Measurements from ENCODE around the gene RNASEH1.

DNA sequence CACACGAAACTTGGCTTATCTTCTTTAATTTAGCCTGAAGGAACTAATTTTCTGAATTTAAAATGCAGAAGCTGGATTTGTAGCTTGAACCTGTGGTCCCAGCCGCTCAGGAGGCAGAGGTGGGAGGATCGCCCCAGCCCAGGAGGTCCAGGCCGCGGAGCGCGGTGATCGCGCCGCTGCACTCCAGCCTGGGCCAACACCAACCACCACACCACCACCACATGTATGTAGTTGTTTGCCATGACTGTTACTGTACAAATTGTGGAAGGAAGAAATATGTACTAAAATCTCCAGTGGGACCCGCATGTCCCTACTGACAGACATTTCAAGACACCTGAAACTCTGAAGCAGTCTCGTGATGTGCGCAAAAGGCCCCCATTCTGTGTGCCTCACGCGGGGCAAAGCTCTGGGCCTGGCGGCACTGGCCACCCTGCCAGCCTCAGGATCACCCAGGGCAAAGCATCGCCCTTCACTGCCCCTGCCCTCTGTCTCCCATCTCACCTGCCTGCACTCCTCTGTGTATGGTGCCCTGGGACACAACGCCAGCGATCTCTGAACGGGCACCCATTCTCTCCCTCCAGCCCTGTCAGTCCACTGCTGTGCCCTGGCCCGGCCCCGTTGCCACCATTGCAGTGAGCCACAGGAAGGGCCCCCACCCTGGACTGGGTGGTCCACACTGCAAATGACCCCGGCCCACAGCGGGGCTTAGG, 28.7 kb downstream of the RNASEH1 start:
- TF ChIP-seq POLR2A (IDR thresholded peaks at IDR 0.05; ENCODE audit: extremely low read depth, insufficient read length): no peak
- TF ChIP-seq, protein P1, sequence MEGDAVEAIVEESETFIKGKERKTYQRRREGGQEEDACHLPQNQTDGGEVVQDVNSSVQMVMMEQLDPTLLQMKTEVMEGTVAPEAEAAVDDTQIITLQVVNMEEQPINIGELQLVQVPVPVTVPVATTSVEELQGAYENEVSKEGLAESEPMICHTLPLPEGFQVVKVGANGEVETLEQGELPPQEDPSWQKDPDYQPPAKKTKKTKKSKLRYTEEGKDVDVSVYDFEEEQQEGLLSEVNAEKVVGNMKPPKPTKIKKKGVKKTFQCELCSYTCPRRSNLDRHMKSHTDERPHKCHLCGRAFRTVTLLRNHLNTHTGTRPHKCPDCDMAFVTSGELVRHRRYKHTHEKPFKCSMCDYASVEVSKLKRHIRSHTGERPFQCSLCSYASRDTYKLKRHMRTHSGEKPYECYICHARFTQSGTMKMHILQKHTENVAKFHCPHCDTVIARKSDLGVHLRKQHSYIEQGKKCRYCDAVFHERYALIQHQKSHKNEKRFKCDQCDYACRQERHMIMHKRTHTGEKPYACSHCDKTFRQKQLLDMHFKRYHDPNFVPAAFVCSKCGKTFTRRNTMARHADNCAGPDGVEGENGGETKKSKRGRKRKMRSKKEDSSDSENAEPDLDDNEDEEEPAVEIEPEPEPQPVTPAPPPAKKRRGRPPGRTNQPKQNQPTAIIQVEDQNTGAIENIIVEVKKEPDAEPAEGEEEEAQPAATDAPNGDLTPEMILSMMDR (IDR thresholded peaks at IDR 0.05; ENCODE audit: low read depth, low read length): no peak

Data from NB4 (cell line).